Measurements from ENCODE around the gene DOCK3.

- TF ChIP-seq CTCF (IDR thresholded peaks at IDR 0.05; ENCODE audit: extremely low read depth in 1 of 2, insufficient read depth in 1 of 2, low read depth in 1 of 2, low read length in 2 of 2) (no peak), MAX (IDR thresholded peaks at IDR 0.05; ENCODE audit: insufficient read depth, insufficient read length) (no peak), POLR2A (IDR thresholded peaks at IDR 0.05; ENCODE audit: low read depth, low read length) (no peak), GATA2 (IDR thresholded peaks at IDR 0.05; ENCODE audit: insufficient read depth, insufficient read length, low read depth, low read length) (no peak), EZH2 (IDR thresholded peaks at IDR 0.05; ENCODE audit: borderline replicate concordance, low read depth, low read length, severe bottlenecking) (no peak), POLR2AphosphoS5 (IDR thresholded peaks at IDR 0.05; ENCODE audit: insufficient read depth, low read depth, low read length) (no peak), MYC (IDR thresholded peaks at IDR 0.05; ENCODE audit: low read depth, low read length) (no peak), FOS (IDR thresholded peaks at IDR 0.05; ENCODE audit: borderline replicate concordance, insufficient read depth, low read length) (no peak)
Measured at GRCh38 chr3:51137715-51138114, 463.0 kb downstream of the DOCK3 start.

Data from endothelial cell of umbilical vein (primary cell).